Suprapubic skin (tissue), 4 donors: ENCODE results near the gene WASF1. TPM values are rescaled to one million over a fixed set of nuclear protein-coding genes. Genes with fewer than 3 reads are reported as not detected.

Experiments used
- DNase-seq, 2 donors: peaks; one replicate each; pipeline ENCODE4 v3.0.0-alpha.2; 2019; ENCODE audit warnings: low spot score in 2 of 2
- H3K27ac ChIP-seq: fragments of 200-600 bp; sonication (generic); one replicate; pipeline ENCODE4 v1.5.1; 2019
- H3K27me3 ChIP-seq: fragments of 200-600 bp; sonication (generic); one replicate; pipeline ENCODE4 v1.5.1; 2019
- H3K36me3 ChIP-seq: fragments of 200-600 bp; sonication (generic); one replicate; pipeline ENCODE4 v1.5.1; 2019
- H3K4me1 ChIP-seq: fragments of 200-600 bp; sonication (generic); one replicate; pipeline ENCODE4 v1.5.1; 2019
- H3K4me3 ChIP-seq: fragments of 200-600 bp; sonication (generic); one replicate; pipeline ENCODE4 v1.5.1; 2019; ENCODE audit warnings: mild to moderate bottlenecking
- H3K9me3 ChIP-seq: fragments of 200-600 bp; sonication (generic); one replicate; pipeline ENCODE4 v1.5.1; 2019
- EP300 ChIP-seq: sonication (generic); formaldehyde crosslinking; IDR thresholded peaks from one replicate; pipeline ENCODE4 v1.6.1; 2017; ENCODE audit warnings: antibody characterized with exemption
- POLR2A ChIP-seq, 2 donors: fragments of 450-650 bp; IDR thresholded peaks; one replicate each; pipeline ENCODE4 v1.6.1; 2017; ENCODE audit warnings: antibody characterized with exemption in 2 of 2, mild to moderate bottlenecking in 2 of 2, moderate library complexity in 2 of 2
- POLR2AphosphoS5 ChIP-seq, 3 donors: sonication (generic); formaldehyde crosslinking; IDR thresholded peaks; one replicate each; pipeline ENCODE4 v1.6.1; 2017; ENCODE audit warnings: antibody characterized with exemption in 3 of 3
- WGBS: methylation state at CpG from one replicate; pipeline ENCODE4 v1.1.5; 2018; 5-methylcytosine and 5-hydroxymethylcytosine counted together
- total RNA-seq, 4 donors: library from RNA; depleted of rRNA; stranded (reverse); fragments of >200 nt; gene quantifications; one replicate each; pipeline ENCODE4 v1.1.0, GENCODE V29; 2016
- TF ChIP-seq, protein P1 (sequence below), 2 donors: fragments of 200-600 bp in 1 of 2; fragments of 450-650 bp in 1 of 2; sonication (generic) in 1 of 2; IDR thresholded peaks; one replicate each; pipeline ENCODE4 v1.5.1; 2016 to 2019; ENCODE audit warnings: antibody characterized with exemption in 2 of 2, mild to moderate bottlenecking in 1 of 2, moderate library complexity in 1 of 2

WASF1 gene
- total RNA-seq, 4 donors from 2014 or later, result 5.9 to 10.9 (median 6.2) TPM

DNA sequence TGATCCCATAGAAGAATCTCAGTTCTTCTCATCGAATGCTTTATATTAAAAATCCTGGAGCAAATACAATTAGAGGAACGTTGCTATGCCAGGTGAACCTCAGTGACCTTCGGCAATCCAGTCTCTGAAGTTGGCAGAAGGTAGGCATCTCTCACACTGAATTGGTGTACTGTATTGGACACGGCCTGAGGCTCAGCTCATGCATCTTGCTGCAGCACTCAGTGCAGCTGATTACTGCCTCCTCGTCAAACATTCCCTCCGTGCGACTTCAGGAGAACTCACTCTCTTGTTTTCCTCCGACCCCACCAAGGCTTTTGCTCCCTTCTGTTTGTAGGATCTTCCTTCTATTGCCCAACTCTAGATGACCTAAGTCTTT lies 110.9 kb downstream of the WASF1 start:
- Histone ChIP-seq H3K4me3 (no peak overlapping the region), H3K27me3 (peaks cover 4% of the 10 kb centered on the region), H3K36me3 (no peaks in the 10 kb centered on the region), H3K9me3 (no peaks in the 10 kb centered on the region), H3K27ac (no peak overlapping the region), H3K4me1 (no peaks in the 10 kb centered on the region)
- WGBS, result 66% methylated on average over 8 of the region's 8 CpGs
- DNase-seq, result no peak
- TF ChIP-seq, protein P1, sequence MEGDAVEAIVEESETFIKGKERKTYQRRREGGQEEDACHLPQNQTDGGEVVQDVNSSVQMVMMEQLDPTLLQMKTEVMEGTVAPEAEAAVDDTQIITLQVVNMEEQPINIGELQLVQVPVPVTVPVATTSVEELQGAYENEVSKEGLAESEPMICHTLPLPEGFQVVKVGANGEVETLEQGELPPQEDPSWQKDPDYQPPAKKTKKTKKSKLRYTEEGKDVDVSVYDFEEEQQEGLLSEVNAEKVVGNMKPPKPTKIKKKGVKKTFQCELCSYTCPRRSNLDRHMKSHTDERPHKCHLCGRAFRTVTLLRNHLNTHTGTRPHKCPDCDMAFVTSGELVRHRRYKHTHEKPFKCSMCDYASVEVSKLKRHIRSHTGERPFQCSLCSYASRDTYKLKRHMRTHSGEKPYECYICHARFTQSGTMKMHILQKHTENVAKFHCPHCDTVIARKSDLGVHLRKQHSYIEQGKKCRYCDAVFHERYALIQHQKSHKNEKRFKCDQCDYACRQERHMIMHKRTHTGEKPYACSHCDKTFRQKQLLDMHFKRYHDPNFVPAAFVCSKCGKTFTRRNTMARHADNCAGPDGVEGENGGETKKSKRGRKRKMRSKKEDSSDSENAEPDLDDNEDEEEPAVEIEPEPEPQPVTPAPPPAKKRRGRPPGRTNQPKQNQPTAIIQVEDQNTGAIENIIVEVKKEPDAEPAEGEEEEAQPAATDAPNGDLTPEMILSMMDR (IDR thresholded peaks at IDR 0.05), result no peak
- TF ChIP-seq POLR2A (IDR thresholded peaks at IDR 0.05), result no peak
- no peak for TF ChIP-seq EP300
- TF ChIP-seq POLR2AphosphoS5 (IDR thresholded peaks at IDR 0.05), result no peak

DNA sequence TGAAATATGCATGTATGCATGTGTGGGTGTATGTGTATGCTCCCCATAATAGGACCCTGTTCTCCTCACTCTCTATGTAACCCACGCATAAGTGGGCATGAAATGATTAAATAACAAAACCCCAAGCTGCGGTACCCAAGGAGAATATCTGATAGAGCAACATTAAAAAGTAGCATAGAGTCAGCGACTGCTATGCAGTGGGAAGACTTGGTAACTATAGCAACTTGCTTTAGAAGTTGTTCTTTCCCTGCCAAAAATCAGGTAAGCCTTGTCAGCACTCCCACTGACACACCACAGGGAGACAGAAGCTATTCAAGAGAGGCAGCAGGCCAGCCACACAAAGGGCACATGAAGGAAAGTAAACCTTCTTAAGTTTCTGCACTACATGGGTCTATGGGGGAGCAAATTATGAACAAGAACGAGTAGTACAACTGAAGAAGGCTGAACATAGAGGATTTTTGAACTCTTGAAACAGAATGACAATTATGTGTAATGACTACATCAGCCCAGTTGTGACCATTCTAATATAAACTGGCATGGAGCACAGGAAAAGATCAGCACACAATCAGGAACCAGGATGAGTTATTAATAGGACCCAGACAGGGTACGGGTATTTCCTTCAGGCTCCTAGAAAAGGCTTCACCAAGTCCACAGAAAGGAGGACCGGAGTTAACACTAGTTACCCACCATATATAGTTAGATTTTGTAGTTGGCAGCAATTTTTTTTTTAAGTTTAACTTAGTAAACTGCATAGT lies 111.5 kb downstream of the WASF1 start:
- H3K27me3 ChIP-seq, result peaks cover 4% of the 10 kb centered on the region
- H3K4me3 ChIP-seq, result no peak overlapping the region
- no peaks in the 10 kb centered on the region for H3K9me3 ChIP-seq
- DNase-seq, result no peak
- H3K36me3 ChIP-seq, result no peaks in the 10 kb centered on the region
- no peak overlapping the region for H3K27ac ChIP-seq
- TF ChIP-seq, protein P1 (IDR thresholded peaks at IDR 0.05), result no peak
- no peak for TF ChIP-seq POLR2A (IDR thresholded peaks at IDR 0.05)
- TF ChIP-seq EP300, result no peak
- no peak for TF ChIP-seq POLR2AphosphoS5 (IDR thresholded peaks at IDR 0.05)
- WGBS, result 55% methylated on average over 6 of the region's 6 CpGs
- H3K4me1 ChIP-seq, result no peaks in the 10 kb centered on the region

DNA sequence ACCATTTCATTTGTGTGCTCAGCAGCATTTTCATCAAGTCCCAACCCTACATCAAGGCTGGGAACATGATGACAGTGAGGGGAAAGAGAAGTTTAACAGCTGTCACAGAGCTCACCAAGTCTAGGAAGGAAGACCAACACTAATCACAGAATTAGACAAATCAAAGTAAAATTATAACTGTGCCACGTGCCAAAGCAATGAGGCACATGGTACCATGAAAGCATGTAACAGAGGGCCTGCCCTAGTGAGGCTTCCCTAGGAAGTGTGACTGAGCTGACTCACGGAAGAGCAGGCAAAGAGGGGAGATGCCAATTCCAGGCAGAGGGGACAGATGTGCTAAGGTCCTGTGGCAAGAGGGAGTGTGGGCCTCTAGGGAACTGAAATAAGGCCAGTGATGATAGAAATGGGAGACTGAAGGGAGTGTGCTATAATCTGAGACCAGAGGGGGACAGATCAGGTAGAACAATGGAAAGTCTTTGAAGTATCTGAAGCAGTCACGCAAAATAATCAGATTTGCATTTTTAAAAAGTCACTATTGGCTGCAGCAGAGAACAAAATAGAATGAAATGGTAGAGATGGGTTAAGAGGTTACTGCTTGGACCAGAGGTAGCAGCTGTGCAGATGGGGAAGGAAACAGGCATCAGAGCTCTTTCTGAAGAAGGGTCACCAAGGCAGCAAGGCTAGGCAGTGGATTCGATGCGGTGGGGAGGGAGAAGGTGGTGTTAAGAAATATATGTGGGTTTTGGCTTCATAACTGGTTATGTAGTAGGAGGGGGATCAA lies 114.5 kb downstream of the WASF1 start:
- peaks cover 18% of the 10 kb centered on the region for H3K27me3 ChIP-seq
- no peaks in the 10 kb centered on the region for H3K36me3 ChIP-seq
- no peak for TF ChIP-seq EP300
- TF ChIP-seq, protein P1 (IDR thresholded peaks at IDR 0.05), result no peak
- TF ChIP-seq POLR2A (IDR thresholded peaks at IDR 0.05), result no peak
- TF ChIP-seq POLR2AphosphoS5 (IDR thresholded peaks at IDR 0.05), result no peak
- no peaks in the 10 kb centered on the region for H3K4me1 ChIP-seq
- H3K9me3 ChIP-seq, result no peaks in the 10 kb centered on the region
- WGBS, result 84% methylated on average over 5 of the region's 5 CpGs
- no peak overlapping the region for H3K4me3 ChIP-seq
- no peak for DNase-seq
- H3K27ac ChIP-seq, result no peak overlapping the region

DNA sequence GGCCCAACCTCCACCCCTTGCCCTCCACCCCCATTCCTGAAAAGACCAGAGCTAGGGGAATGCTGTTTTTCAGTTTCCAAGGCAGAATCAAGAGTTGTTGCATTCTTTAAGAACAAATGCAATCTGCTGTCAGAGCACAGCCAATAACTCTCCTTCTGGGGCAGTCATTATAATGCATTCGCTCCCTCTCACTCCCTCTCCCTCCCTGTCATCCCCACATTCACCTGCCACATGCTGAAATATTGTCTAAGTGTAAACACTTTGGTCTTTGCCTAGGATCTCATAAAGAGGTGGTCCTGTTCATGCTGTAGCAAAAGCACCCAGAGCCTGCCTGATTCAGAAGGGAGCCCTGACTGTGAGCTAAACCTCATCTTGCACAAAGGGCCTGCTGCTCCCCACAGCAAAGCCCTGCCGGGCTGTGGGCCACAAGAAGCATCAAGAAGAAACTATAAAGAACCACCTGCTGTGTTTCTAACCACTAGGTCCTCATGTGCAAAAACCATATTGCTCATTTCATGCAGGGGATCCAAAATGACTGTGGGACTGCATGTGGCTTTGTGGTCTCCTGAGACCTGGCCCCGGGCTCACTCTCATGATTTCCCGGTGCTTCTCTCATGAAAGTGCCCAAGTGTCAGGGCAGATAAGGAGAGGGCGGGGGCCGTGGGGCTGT lies 115.7 kb downstream of the WASF1 start:
- H3K27ac ChIP-seq, result no peak overlapping the region
- 76% methylated on average over 5 of the region's 6 CpGs for WGBS
- peaks cover 18% of the 10 kb centered on the region for H3K27me3 ChIP-seq
- no peaks in the 10 kb centered on the region for H3K9me3 ChIP-seq
- no peak overlapping the region for H3K4me3 ChIP-seq
- no peak for DNase-seq
- TF ChIP-seq POLR2AphosphoS5 (IDR thresholded peaks at IDR 0.05), result no peak
- TF ChIP-seq EP300, result no peak
- TF ChIP-seq, protein P1 (IDR thresholded peaks at IDR 0.05), result no peak
- no peak for TF ChIP-seq POLR2A (IDR thresholded peaks at IDR 0.05)
- H3K36me3 ChIP-seq, result no peaks in the 10 kb centered on the region
- no peaks in the 10 kb centered on the region for H3K4me1 ChIP-seq

DNA sequence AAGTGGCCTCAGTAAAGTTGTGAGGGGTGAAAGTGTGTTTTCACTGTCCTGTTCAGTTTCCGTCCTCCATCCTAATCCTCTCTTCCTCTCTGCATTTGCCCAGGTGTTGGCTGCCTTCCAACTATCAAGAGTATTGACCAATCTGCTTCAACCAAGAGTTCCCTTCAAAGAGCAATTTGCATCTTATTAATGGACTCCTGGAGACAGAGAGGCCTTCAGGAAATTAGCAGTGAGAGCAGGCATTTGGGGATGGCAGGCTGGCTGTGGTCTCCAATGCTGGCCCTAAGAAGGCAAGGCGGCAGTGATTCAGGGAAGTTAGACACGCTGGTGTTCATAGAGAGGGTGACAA lies 124.1 kb downstream of the WASF1 start:
- TF ChIP-seq, protein P1 (IDR thresholded peaks at IDR 0.05), result no peak
- TF ChIP-seq EP300 (no peak), POLR2A (IDR thresholded peaks at IDR 0.05) (no peak), POLR2AphosphoS5 (IDR thresholded peaks at IDR 0.05) (no peak)
- Histone ChIP-seq H3K4me1 (peaks cover 3% of the 10 kb centered on the region), H3K36me3 (no peaks in the 10 kb centered on the region), H3K27me3 (peaks cover 1% of the 10 kb centered on the region), H3K27ac (no peak overlapping the region), H3K9me3 (no peaks in the 10 kb centered on the region), H3K4me3 (no peak overlapping the region)
- DNase-seq, result no peak
- WGBS, result 77% methylated on average over 3 of the region's 3 CpGs
